BE2C (cell line): Measurements from ENCODE around the gene RIPK3.
A peak's percentile ranks its signal among the peaks of the same experiment; 100 is the strongest.
"Not testable (repeated sequence)": the region's sequence is repeated elsewhere in the genome, so short reads cannot be mapped to it uniquely, and the experiment has no call there.

ENCODE experiments used
- DNase-seq: peaks from one replicate; pipeline ENCODE4 v3.0.0-alpha.2; 2020
- H3K27me3 ChIP-seq: fragments of 250-450 bp; sonication (Bioruptor Pico); 2 replicates; pipeline ENCODE4 v1.5.1; 2020; ENCODE audit warnings: mild to moderate bottlenecking
- H3K36me3 ChIP-seq: fragments of 250-450 bp; sonication (Bioruptor Pico); 2 replicates; pipeline ENCODE4 v1.5.1; 2020; ENCODE audit warnings: mild to moderate bottlenecking
- H3K4me1 ChIP-seq: fragments of 250-450 bp; sonication (Bioruptor Pico); 2 replicates; pipeline ENCODE4 v1.5.1; 2020
- H3K4me3 ChIP-seq: 2 replicates; pipeline ENCODE4 v1.5.1; 2011; ENCODE audit warnings: low read depth, low read length
- H3K9me3 ChIP-seq: fragments of 250-450 bp; sonication (Bioruptor Pico); 2 replicates; pipeline ENCODE4 v1.5.1; 2020
- CTCF ChIP-seq: IDR thresholded peaks from 2 replicates; pipeline ENCODE4 v1.5.1; 2012; ENCODE audit warnings: mild to moderate bottlenecking, low read depth, low read length

RIPK3 gene

GRCh38 chr14:24378327-24378726 is 38.5 kb upstream of the RIPK3 start:
- TF ChIP-seq CTCF, result no peak
- Histone ChIP-seq H3K4me3 (no peak overlapping the region), H3K27me3 (no peaks in the 10 kb centered on the region), H3K9me3 (no peaks in the 10 kb centered on the region), H3K36me3 (peaks cover 43% of the 10 kb centered on the region), H3K4me1 (peaks cover 23% of the 10 kb centered on the region; the same call in 1 of the 2 replicates)
- DNase-seq, result no peak

- no peak for DNase-seq
- no peak overlapping the region for H3K4me3 ChIP-seq
- peaks cover 46% of the 10 kb centered on the region for H3K36me3 ChIP-seq
- no peaks in the 10 kb centered on the region for H3K9me3 ChIP-seq
- peaks cover 26% of the 10 kb centered on the region; the same call in 1 of the 2 replicates for H3K4me1 ChIP-seq
- H3K27me3 ChIP-seq, result no peaks in the 10 kb centered on the region
- TF ChIP-seq CTCF, result no peak
These were observed 37.9 kb upstream of the RIPK3 start for GRCh38 chr14:24377657-24378056.

- Histone ChIP-seq H3K36me3 (peaks cover 46% of the 10 kb centered on the region), H3K4me1 (peaks cover 29% of the 10 kb centered on the region), H3K9me3 (no peaks in the 10 kb centered on the region), H3K27me3 (no peaks in the 10 kb centered on the region), H3K4me3 (no peak overlapping the region)
- no peak for TF ChIP-seq CTCF
- no peak for DNase-seq
These were observed 37.3 kb upstream of the RIPK3 start for GRCh38 chr14:24377126-24377525.

- peaks cover 30% of the 10 kb centered on the region for H3K4me1 ChIP-seq
- no peaks in the 10 kb centered on the region for H3K27me3 ChIP-seq
- no peak for TF ChIP-seq CTCF
- H3K4me3 ChIP-seq, result no peak overlapping the region
- no peaks in the 10 kb centered on the region for H3K9me3 ChIP-seq
- DNase-seq, result no peak
- peaks cover 46% of the 10 kb centered on the region for H3K36me3 ChIP-seq
These were observed 36.8 kb upstream of the RIPK3 start for GRCh38 chr14:24376448-24377070.

GRCh38 chr14:24372701-24373416 is 33.1 kb upstream of the RIPK3 start:
- TF ChIP-seq CTCF, result no peak
- Histone ChIP-seq H3K9me3 (no peaks in the 10 kb centered on the region), H3K4me3 (peak overlapping the region; percentile 58), H3K27me3 (no peaks in the 10 kb centered on the region), H3K4me1 (peaks cover 38% of the 10 kb centered on the region), H3K36me3 (peaks cover 42% of the 10 kb centered on the region)
- peak; percentile 99 for DNase-seq

- Histone ChIP-seq H3K4me3 (peak overlapping the region; percentile 41), H3K4me1 (peaks cover 34% of the 10 kb centered on the region), H3K36me3 (peaks cover 33% of the 10 kb centered on the region)
- not testable (repeated sequence) for DNase-seq, H3K27me3 ChIP-seq, H3K9me3 ChIP-seq
These were observed 31.8 kb upstream of the RIPK3 start for GRCh38 chr14:24371605-24372004.
